ENCODE measurements around the gene MAGEF1. TPM values are rescaled to one million over a fixed set of nuclear protein-coding genes. Genes with fewer than 3 reads are reported as not detected.

Gene MAGEF1
- total and polyA plus RNA-seq, 9 of the 15 experiments (the other 6 are each of a cell fraction or from before 2014, with no cell fraction given), result 1.5 to 39.1 (median 19.8) TPM

GRCh38 chr3:184711493-184712247 lies at the start of gene MAGEF1 (continued):
- TF ChIP-seq TRIM25 (IDR thresholded peaks at IDR 0.05; ENCODE audit: borderline replicate concordance), result no peak
- no peak for TF ChIP-seq MTA1 (IDR thresholded peaks at IDR 0.05; ENCODE audit: borderline replicate concordance)
- no peak for TF ChIP-seq MYBL2 (IDR thresholded peaks at IDR 0.05; ENCODE audit: low read depth)
- TF ChIP-seq MYBL2 (CRISPR knock-in tag; IDR thresholded peaks at IDR 0.05; ENCODE audit: borderline replicate concordance), result no peak
- TF ChIP-seq CREBBP (IDR thresholded peaks at IDR 0.05; ENCODE audit: low read depth, low read length), result no peak
- no peak for TF ChIP-seq ZNF165 (CRISPR knock-in tag; IDR thresholded peaks at IDR 0.05; ENCODE audit: borderline replicate concordance)
- peak; percentile 31 to 45 for TF ChIP-seq E2F6 (IDR thresholded peaks at IDR 0.05; ENCODE audit: borderline replicate concordance in 1 of 2, extremely low read depth in 1 of 2, insufficient read depth in 1 of 2, insufficient read length in 1 of 2, low read depth in 1 of 2, low read length in 1 of 2, poor library complexity in 1 of 2, severe bottlenecking in 1 of 2)
- TF ChIP-seq FOXJ3 (CRISPR knock-in tag; IDR thresholded peaks at IDR 0.05), result no peak
- peak; percentile 98 for TF ChIP-seq RBFOX2 (IDR thresholded peaks at IDR 0.05; ENCODE audit: low read depth, low read length)
- no peak for TF ChIP-seq SRSF7 (optimal IDR thresholded peaks at IDR 0.05; ENCODE audit: low read depth, low read length)
- no peak for TF ChIP-seq ZNF589 (CRISPR knock-in tag; IDR thresholded peaks at IDR 0.05; ENCODE audit: low read depth)
- TF ChIP-seq TFE3 (CRISPR knock-in tag; IDR thresholded peaks at IDR 0.05), result no peak
- TF ChIP-seq NFE2L1 (tag; IDR thresholded peaks at IDR 0.05; ENCODE audit: borderline replicate concordance, low read depth), result no peak
- TF ChIP-seq TBP (optimal IDR thresholded peaks at IDR 0.05; ENCODE audit: low read depth, low read length), result peak; percentile 71
- TF ChIP-seq FOS (IDR thresholded peaks at IDR 0.05; ENCODE audit: extremely low read depth, insufficient read length), result no peak
- TF ChIP-seq XRCC4 (IDR thresholded peaks at IDR 0.05; ENCODE audit: extremely low read depth, insufficient read depth, insufficient read length), result no peak
- TF ChIP-seq NKRF (IDR thresholded peaks at IDR 0.05; ENCODE audit: borderline replicate concordance), result no peak
- peak; percentile 64 for TF ChIP-seq HCFC1 (IDR thresholded peaks at IDR 0.05; ENCODE audit: low read depth, low read length)
- TF ChIP-seq ZBTB8A (IDR thresholded peaks at IDR 0.05; ENCODE audit: partially characterized antibody), result no peak
- no peak for TF ChIP-seq SNRNP70 (optimal IDR thresholded peaks at IDR 0.05; ENCODE audit: low read depth, low read length)
